ENCODE results near the gene TDP1.

The TDP1 gene

DNA sequence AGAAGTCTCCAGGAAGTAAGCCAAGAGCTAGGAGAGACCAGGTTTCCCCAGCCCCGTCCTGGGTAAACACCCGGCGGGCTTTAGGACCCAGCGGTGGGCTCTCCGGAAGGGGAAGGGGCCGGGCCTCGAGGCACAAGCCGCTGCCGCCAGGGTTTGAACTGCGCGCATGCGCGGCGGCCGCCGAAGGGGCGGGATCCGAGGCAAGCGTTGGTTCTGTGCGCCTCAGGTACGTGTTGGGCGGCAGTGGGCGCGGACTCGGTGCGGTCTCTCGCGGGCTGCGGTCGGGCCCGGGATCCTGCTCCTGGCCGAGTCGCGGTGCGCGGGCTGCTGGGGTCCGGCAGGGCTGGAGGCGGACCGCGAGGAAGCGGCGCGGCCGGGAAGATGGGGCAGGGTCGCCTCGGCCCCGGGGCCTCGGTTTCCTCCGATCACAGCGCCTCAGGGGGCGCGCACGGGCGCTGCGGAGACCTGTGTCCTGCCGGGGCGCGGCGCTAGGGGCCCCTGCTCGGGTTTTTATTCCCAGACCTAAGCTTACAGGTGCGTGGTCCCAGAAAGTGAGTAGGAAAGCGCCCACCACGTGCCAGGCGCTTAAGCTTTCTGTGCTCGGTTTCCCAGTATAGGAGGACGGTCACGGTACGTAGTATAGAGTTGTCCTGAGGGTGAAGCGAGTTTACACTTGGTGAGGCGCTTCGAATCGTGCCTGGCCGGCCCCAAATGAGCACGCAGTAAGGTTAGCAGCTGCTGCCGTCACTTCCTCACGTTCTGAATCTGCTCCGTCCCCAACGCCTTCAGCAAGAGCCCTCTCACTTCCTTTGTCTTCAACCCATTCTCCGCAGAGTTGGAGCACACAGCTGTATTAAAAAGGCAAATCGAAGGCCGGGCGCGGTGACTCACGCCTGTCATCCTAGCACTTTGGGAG is at the start of gene TDP1:
TSS of gene TDP1 (plus strand) at position 183 of the 916 bp plus-strand sequence. CDS start 7,188 bp downstream, outside the sequence.
- DNase-seq (peak; percentile 97), ATAC-seq (ENCODE audit: insufficient read depth, low read depth) (peak; percentile 71)
- H3K27ac ChIP-seq (ENCODE audit: low read length): peak within 1 kb of the TSS; percentile 79
- no peak for TF ChIP-seq EZH2 (IDR thresholded peaks at IDR 0.05; ENCODE audit: borderline replicate concordance, low read depth, low read length, severe bottlenecking)
- TF ChIP-seq, protein P1, sequence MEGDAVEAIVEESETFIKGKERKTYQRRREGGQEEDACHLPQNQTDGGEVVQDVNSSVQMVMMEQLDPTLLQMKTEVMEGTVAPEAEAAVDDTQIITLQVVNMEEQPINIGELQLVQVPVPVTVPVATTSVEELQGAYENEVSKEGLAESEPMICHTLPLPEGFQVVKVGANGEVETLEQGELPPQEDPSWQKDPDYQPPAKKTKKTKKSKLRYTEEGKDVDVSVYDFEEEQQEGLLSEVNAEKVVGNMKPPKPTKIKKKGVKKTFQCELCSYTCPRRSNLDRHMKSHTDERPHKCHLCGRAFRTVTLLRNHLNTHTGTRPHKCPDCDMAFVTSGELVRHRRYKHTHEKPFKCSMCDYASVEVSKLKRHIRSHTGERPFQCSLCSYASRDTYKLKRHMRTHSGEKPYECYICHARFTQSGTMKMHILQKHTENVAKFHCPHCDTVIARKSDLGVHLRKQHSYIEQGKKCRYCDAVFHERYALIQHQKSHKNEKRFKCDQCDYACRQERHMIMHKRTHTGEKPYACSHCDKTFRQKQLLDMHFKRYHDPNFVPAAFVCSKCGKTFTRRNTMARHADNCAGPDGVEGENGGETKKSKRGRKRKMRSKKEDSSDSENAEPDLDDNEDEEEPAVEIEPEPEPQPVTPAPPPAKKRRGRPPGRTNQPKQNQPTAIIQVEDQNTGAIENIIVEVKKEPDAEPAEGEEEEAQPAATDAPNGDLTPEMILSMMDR (IDR thresholded peaks at IDR 0.05; ENCODE audit: borderline replicate concordance, extremely low read depth, low read length, poor library complexity, severe bottlenecking): peak; percentile 27
- no peaks in the 10 kb centered on the region for H3K27me3 ChIP-seq (ENCODE audit: insufficient read depth, low read length, poor library complexity)
- H2AFZ ChIP-seq (ENCODE audit: low read depth, low read length): peak within 1 kb of the TSS; percentile 89
- peak within 1 kb of the TSS; percentile 88 for H3K9ac ChIP-seq (ENCODE audit: low read depth, low read length)
- H3K79me2 ChIP-seq (ENCODE audit: insufficient read depth, low read length): peaks cover 55% of the 10 kb centered on the region
- H3K4me2 ChIP-seq (ENCODE audit: insufficient read depth, low read length): peak within 1 kb of the TSS; percentile 73
- peak within 1 kb of the TSS; percentile 23 to 82 for H3K4me3 ChIP-seq (ENCODE audit: low read depth in 1 of 2, low read length in 2 of 2)
- peaks cover 38% of the 10 kb centered on the region for H3K4me1 ChIP-seq (ENCODE audit: insufficient read depth, low read length)
- H3K9me3 ChIP-seq (ENCODE audit: insufficient read depth, low read length, severe bottlenecking): peaks cover 11% of the 10 kb centered on the region
- H3K36me3 ChIP-seq (ENCODE audit: insufficient read depth, low read length): peaks cover 39% of the 10 kb centered on the region
- H4K20me1 ChIP-seq (ENCODE audit: insufficient read depth, low read length): 0 out of 2 replicates have a peak, but pooled peaks cover 3% of the 10 kb centered on the region

DNA sequence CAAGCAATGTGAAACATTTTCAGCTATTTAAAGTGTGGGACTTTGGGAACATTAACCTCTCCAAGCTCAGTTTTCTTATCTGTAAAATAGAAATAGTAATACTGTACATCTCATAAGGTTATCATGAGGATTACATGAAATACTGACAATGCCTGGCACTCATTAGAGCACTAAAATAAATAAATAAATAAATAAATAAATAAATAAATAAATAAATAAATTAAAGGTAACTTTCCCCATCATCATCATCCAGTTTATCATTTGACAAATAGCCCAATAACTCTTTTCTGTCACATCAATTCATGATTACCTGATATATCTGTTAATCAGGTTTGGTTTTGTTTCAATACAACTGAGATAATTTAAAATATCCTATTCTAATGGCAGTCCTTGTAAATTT is 49.7 kb upstream of the TDP1 start:
- H3K27ac ChIP-seq (ENCODE audit: low read length): no peak overlapping the region
- no peak for DNase-seq
- no peak overlapping the region for H2AFZ ChIP-seq (ENCODE audit: low read depth, low read length)
- no peaks in the 10 kb centered on the region for H3K36me3 ChIP-seq (ENCODE audit: insufficient read depth, low read length)
- H3K9me3 ChIP-seq (ENCODE audit: insufficient read depth, low read length, severe bottlenecking): no peaks in the 10 kb centered on the region
- H3K27me3 ChIP-seq (ENCODE audit: insufficient read depth, low read length, poor library complexity): no peaks in the 10 kb centered on the region
- no peak overlapping the region for H3K4me3 ChIP-seq (ENCODE audit: low read depth in 1 of 2, low read length in 2 of 2)
- H3K4me2 ChIP-seq (ENCODE audit: insufficient read depth, low read length): no peak overlapping the region
- TF ChIP-seq, protein P1 (IDR thresholded peaks at IDR 0.05; ENCODE audit: borderline replicate concordance, extremely low read depth, low read length, poor library complexity, severe bottlenecking): no peak
- TF ChIP-seq EZH2 (IDR thresholded peaks at IDR 0.05; ENCODE audit: borderline replicate concordance, low read depth, low read length, severe bottlenecking): no peak
- H3K9ac ChIP-seq (ENCODE audit: low read depth, low read length): no peak overlapping the region
- no peak for ATAC-seq (ENCODE audit: insufficient read depth, low read depth)
- no peaks in the 10 kb centered on the region for H3K79me2 ChIP-seq (ENCODE audit: insufficient read depth, low read length)
- peaks cover 19% of the 10 kb centered on the region for H3K4me1 ChIP-seq (ENCODE audit: insufficient read depth, low read length)
- no peaks in the 10 kb centered on the region for H4K20me1 ChIP-seq (ENCODE audit: insufficient read depth, low read length)

DNA sequence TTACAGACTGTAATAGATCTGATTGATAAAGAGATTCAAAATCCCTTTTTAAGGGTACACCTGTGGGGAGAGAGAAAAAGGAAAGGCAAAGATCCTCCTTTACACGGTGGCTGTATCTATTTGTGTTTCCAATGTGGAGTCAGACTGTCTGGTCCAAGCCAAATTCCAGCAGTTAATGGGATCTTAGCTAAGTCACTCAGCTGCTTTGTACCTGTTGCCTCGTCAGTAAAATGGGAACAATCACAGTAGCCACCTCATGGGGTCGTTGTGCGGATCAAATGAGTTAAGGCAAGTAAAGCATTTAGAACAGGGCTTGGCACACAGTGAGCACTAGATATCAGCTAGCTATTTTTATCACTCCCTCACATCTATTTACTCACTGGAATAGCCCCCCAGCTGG is 48.1 kb upstream of the TDP1 start:
- DNase-seq (no peak), ATAC-seq (ENCODE audit: insufficient read depth, low read depth) (no peak)
- no peaks in the 10 kb centered on the region for H3K27me3 ChIP-seq (ENCODE audit: insufficient read depth, low read length, poor library complexity)
- no peak overlapping the region for H3K27ac ChIP-seq (ENCODE audit: low read length)
- no peak overlapping the region for H3K4me3 ChIP-seq (ENCODE audit: low read depth in 1 of 2, low read length in 2 of 2)
- no peak overlapping the region for H2AFZ ChIP-seq (ENCODE audit: low read depth, low read length)
- no peaks in the 10 kb centered on the region for H3K36me3 ChIP-seq (ENCODE audit: insufficient read depth, low read length)
- no peaks in the 10 kb centered on the region for H3K79me2 ChIP-seq (ENCODE audit: insufficient read depth, low read length)
- H4K20me1 ChIP-seq (ENCODE audit: insufficient read depth, low read length): no peaks in the 10 kb centered on the region
- TF ChIP-seq, protein P1 (IDR thresholded peaks at IDR 0.05; ENCODE audit: borderline replicate concordance, extremely low read depth, low read length, poor library complexity, severe bottlenecking): no peak
- TF ChIP-seq EZH2 (IDR thresholded peaks at IDR 0.05; ENCODE audit: borderline replicate concordance, low read depth, low read length, severe bottlenecking): no peak
- H3K4me2 ChIP-seq (ENCODE audit: insufficient read depth, low read length): no peak overlapping the region
- H3K9ac ChIP-seq (ENCODE audit: low read depth, low read length): no peak overlapping the region
- peaks cover 16% of the 10 kb centered on the region for H3K4me1 ChIP-seq (ENCODE audit: insufficient read depth, low read length)
- H3K9me3 ChIP-seq (ENCODE audit: insufficient read depth, low read length, severe bottlenecking): no peaks in the 10 kb centered on the region
